Mesothelial cell of epicardium (in vitro differentiated cells): Measurements from ENCODE around the gene GTF2H2C_2.
A peak's percentile ranks its signal among the peaks of the same experiment; 100 is the strongest.
"Not testable (repeated sequence)": the region's sequence is repeated elsewhere in the genome, so short reads cannot be mapped to it uniquely, and the experiment has no call there.

Experiments
- DNase-seq, 2 experiments: peaks; one replicate each; pipeline ENCODE4 v3.0.0; 2021; ENCODE audit warnings: low spot score in 2 of 2; ENCODE audit not compliant: unreplicated experiment in 2 of 2
- H3K27ac Mint-ChIP-seq: 2 replicates; pipeline ENCODE4 v1.8.0; 2021; ENCODE audit warnings: mixed read lengths
- H3K27me3 Mint-ChIP-seq: 2 replicates; pipeline ENCODE4 v1.8.0; 2021; ENCODE audit warnings: low read depth, mixed read lengths
- H3K36me3 Mint-ChIP-seq: 2 replicates; pipeline ENCODE4 v1.8.0; 2021; ENCODE audit warnings: mixed read lengths
- H3K4me1 Mint-ChIP-seq: 2 replicates; pipeline ENCODE4 v1.8.0; 2021; ENCODE audit warnings: mixed read lengths
- H3K4me3 Mint-ChIP-seq: 2 replicates; pipeline ENCODE4 v1.8.0; 2021; ENCODE audit warnings: mild to moderate bottlenecking, moderate library complexity, mixed read lengths
- H3K9me3 Mint-ChIP-seq: 2 replicates; pipeline ENCODE4 v1.8.0; 2021; ENCODE audit warnings: mixed read lengths

The GTF2H2C_2 gene

DNA sequence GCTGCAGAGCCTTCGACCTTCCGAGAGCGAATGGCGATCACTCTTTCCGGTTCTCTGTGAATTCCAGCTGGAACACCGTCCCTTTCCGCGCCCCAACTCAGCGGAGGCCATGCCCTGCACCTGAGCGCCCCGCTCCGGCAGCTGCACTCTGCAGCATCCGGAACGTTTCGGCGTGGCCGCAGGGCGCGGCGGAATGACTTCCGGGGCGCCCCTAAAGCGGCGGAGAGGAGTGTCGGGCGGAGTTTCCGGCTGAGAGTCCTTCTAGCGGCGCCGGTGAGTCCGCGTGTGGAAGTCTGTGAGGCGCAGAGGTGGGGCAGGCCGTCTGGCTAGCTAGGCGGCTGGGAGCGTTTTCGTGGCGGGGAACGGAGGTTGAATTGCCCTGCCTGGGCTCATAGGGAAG, at the start of gene GTF2H2C_2:
Gene GTF2H2C_2 (plus strand): TSS at position 252 of the 400 bp plus-strand sequence.
- H3K4me1 Mint-ChIP-seq, DNase-seq, H3K27ac Mint-ChIP-seq, H3K4me3 Mint-ChIP-seq, H3K36me3 Mint-ChIP-seq, H3K27me3 Mint-ChIP-seq, H3K9me3 Mint-ChIP-seq: not testable (repeated sequence)

DNA sequence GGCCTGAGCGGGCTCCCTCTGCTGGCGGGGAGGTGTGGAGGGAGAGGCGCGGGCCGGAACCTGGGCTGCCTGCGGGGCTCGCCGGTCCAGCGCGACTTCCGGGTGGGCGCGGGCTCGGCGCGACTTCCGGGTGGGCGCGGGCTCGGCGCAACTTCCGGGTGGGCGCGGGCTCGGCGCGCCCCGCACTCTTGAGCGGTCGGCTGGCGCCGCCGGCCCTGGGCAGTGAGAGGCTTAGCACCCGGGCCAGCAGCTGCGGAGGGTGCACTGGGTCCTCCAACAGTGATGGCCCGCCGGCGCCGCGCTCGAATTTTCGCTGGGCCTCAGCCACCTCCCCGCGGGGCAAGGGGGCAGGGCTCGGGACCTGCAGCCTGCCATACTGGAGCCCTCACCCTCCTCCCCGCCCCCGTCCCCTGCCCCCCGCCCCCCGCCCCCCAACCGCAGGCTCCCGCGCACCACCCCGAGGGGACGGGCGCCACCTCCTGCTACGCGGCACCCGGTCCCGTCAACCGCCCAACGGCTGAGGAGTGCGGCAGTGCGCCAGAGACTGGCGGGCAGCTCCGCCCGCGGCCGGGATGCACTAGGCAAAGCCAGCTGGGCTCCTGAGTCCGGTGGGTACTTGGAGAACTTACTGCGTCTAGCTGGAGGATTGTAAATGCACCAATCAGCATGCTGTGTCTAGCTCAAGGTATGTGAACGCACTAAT, 14.0 kb upstream of the GTF2H2C_2 start:
- not testable (repeated sequence) for H3K4me1 Mint-ChIP-seq, H3K36me3 Mint-ChIP-seq, H3K9me3 Mint-ChIP-seq, H3K27me3 Mint-ChIP-seq
- DNase-seq: peak; percentile 30 to 72
- Mint-ChIP-seq H3K27ac (peak overlapping the region; percentile 77), H3K4me3 (peak overlapping the region; percentile 67)

- H3K4me1 Mint-ChIP-seq, DNase-seq, H3K27me3 Mint-ChIP-seq, H3K27ac Mint-ChIP-seq, H3K9me3 Mint-ChIP-seq, H3K36me3 Mint-ChIP-seq, H3K4me3 Mint-ChIP-seq: not testable (repeated sequence)
These were observed 6.2 kb downstream of the GTF2H2C_2 start for GRCh38 chr5:70421322-70421721.

- not testable (repeated sequence) for H3K27ac Mint-ChIP-seq, H3K27me3 Mint-ChIP-seq, H3K9me3 Mint-ChIP-seq, H3K4me3 Mint-ChIP-seq, H3K4me1 Mint-ChIP-seq, H3K36me3 Mint-ChIP-seq, DNase-seq
These were observed 8.0 kb downstream of the GTF2H2C_2 start for GRCh38 chr5:70423215-70423614.

DNA sequence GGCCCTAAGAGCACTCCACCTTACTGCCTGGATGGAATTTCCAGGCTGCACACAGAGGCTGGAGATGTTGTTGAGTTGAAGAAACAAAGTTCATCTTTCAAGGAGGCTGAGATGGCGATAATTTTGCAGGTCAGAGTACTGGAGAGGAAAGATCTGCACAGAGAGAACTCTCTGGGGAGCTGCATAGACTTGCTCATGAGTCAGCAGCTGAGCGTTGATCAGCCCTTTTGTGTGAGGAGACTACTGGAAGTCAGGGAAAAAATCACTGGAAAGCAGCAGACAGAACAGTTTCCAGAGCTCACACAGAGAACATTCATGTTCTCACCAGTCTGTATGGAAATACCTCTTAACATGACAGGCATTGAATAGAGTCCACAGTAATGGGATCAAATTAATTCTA, 23.4 kb downstream of the GTF2H2C_2 start:
- H3K9me3 Mint-ChIP-seq, H3K4me1 Mint-ChIP-seq, H3K27ac Mint-ChIP-seq, H3K4me3 Mint-ChIP-seq, H3K36me3 Mint-ChIP-seq, DNase-seq, H3K27me3 Mint-ChIP-seq: not testable (repeated sequence)

DNA sequence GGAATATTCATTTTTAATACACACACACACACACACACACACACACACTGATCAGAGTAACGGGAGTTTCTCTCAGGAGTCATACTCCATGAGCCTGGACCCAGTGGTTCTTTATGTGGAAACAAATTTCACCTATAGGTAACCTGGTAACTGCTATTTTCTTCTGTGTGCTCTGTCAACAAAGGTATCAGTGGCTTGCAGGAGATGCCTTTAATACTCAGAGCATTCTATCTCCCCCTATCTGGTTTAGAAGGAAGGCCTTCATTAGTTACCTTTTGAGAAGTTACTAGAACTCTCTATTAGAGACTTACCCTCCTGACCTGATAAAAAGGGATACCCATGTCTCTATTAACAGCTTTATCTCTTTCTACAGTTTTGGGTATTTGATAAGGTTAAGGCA, 34.4 kb downstream of the GTF2H2C_2 start:
- not testable (repeated sequence) for DNase-seq, H3K9me3 Mint-ChIP-seq, H3K4me3 Mint-ChIP-seq, H3K27me3 Mint-ChIP-seq, H3K27ac Mint-ChIP-seq, H3K4me1 Mint-ChIP-seq, H3K36me3 Mint-ChIP-seq

- DNase-seq, H3K4me1 Mint-ChIP-seq, H3K36me3 Mint-ChIP-seq, H3K9me3 Mint-ChIP-seq, H3K4me3 Mint-ChIP-seq, H3K27ac Mint-ChIP-seq, H3K27me3 Mint-ChIP-seq: not testable (repeated sequence)
These were observed 36.2 kb downstream of the GTF2H2C_2 start for GRCh38 chr5:70451249-70451984.

DNA sequence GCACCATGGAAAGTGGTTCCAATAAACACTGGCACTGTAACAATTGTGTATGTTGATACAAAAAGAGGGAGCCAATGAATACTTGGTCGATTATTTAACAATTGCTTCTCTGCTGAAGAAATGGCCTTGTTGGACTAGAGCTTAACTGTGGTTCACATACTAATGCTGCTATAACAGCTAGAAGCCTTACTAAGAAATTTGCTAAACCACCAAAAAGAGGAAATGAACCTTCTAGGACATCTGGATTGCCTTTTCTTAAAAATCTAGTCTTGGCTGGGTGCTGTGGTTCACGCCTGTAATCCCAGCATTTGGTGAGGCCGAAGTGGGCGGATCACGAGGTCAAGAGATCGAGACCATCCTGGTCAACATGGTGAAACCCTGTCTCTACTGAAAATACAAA, 41.9 kb downstream of the GTF2H2C_2 start:
- H3K4me3 Mint-ChIP-seq, H3K27me3 Mint-ChIP-seq, H3K9me3 Mint-ChIP-seq: not testable (repeated sequence)

GRCh38 chr5:70459188-70459587, 44.0 kb downstream of the GTF2H2C_2 start:
- not testable (repeated sequence) for DNase-seq, H3K36me3 Mint-ChIP-seq, H3K4me3 Mint-ChIP-seq, H3K27me3 Mint-ChIP-seq, H3K9me3 Mint-ChIP-seq, H3K4me1 Mint-ChIP-seq, H3K27ac Mint-ChIP-seq

More for the DNA sequence above, 41.9 kb downstream of the GTF2H2C_2 start:
- H3K4me1 Mint-ChIP-seq, H3K36me3 Mint-ChIP-seq, H3K27ac Mint-ChIP-seq, DNase-seq: not testable (repeated sequence)

GRCh38 chr5:70461984-70462383, 46.8 kb downstream of the GTF2H2C_2 start:
- H3K36me3 Mint-ChIP-seq, H3K27me3 Mint-ChIP-seq, H3K4me3 Mint-ChIP-seq, DNase-seq, H3K4me1 Mint-ChIP-seq, H3K27ac Mint-ChIP-seq, H3K9me3 Mint-ChIP-seq: not testable (repeated sequence)

DNA sequence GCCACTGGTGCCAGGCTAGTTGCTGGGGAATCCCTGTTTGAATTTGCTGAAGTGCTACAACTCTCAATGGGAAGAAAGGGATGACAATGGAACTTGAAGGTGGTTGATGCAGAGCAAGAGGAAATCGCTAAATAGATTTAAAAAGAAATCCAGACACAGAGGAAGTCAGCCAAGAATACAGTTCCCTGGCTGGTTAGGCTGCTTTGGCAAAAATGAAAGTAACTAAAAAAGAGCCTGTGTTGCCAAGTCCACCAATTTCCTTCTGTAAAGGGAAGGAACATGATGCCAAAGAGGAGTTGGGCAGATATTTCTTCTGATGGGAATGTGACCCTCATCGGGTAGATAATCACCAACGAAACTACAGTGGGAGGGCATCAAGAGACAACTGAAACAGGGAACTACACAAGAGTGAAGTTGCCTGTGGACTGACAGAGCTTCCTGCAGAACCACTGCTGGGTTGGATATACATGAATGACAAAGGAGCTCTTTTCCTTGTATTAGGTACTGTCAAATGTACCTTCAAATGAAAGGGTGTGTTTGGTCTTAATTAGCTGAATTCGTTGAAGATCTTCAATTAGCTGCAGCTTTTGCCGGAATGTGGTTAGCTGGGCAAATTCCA, 49.0 kb downstream of the GTF2H2C_2 start:
- not testable (repeated sequence) for H3K36me3 Mint-ChIP-seq, H3K9me3 Mint-ChIP-seq, DNase-seq, H3K4me3 Mint-ChIP-seq, H3K4me1 Mint-ChIP-seq, H3K27me3 Mint-ChIP-seq, H3K27ac Mint-ChIP-seq

DNA sequence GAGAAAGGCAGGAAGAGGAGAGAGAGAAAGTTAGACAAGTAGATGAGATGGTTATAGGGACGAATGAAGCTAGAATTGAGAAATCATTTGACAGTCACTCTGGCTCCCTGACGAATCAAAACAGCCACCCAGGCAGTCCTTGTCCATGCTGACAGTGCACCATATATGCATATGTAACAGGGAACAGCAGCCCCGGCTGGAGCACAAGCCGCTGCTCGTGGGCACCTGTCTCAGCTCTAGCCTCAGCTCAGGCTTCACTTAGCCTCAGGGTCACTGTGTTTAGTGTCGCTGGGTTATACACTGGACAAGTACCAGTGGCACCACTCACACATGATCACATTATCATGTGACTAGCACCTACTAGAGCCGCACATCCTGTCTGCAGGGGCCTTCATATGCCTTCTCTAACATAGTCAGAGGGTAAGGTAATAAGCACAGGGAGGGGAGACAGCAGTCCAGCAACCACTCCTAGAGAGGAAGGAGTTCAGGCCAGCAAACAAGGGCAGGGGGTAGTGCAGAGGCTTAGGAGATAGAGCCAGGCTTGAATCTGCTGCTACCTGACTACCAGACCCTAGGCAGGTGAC, 54.9 kb downstream of the GTF2H2C_2 start:
- not testable (repeated sequence) for H3K36me3 Mint-ChIP-seq, H3K27ac Mint-ChIP-seq, H3K27me3 Mint-ChIP-seq, H3K4me3 Mint-ChIP-seq, DNase-seq, H3K4me1 Mint-ChIP-seq, H3K9me3 Mint-ChIP-seq
